K562 (cell line): ENCODE data around the gene GFOD1. TPM values are rescaled to one million over a fixed set of nuclear protein-coding genes. Genes with fewer than 3 reads are reported as not detected.

Source experiments
- BCL6 ChIP-seq: fragments of 250-450 bp; sonication (Bioruptor Pico); IDR thresholded peaks from 2 replicates; pipeline ENCODE4 v1.4.0; 2020
- CBFA2T3 ChIP-seq: fragments of 450-650 bp; IDR thresholded peaks from 2 replicates; pipeline ENCODE4 v1.6.1; 2017
- CBX5 ChIP-seq: IDR thresholded peaks from 2 replicates; pipeline ENCODE4 v1.6.1; 2014; ENCODE audit warnings: low read depth, borderline replicate concordance
- GTF2F1 ChIP-seq: IDR thresholded peaks from 2 replicates; pipeline ENCODE4 v1.6.1; 2011; ENCODE audit warnings: low read depth, low read length, improper control_type of control experiment
- KAT2B ChIP-seq: IDR thresholded peaks from one replicate; pipeline ENCODE4 v1.6.1; 2012; ENCODE audit warnings: low read depth, mild to moderate bottlenecking, control low read depth, inconsistent platforms, low read length, moderate library complexity
- SIX5 ChIP-seq, 2 experiments: IDR thresholded peaks; 2 replicates each; pipeline ENCODE4 v1.6.1; 2011; ENCODE audit warnings: low read length in 2 of 2, borderline replicate concordance in 1 of 2, low read depth in 1 of 2, mild to moderate bottlenecking in 1 of 2, moderate library complexity in 1 of 2; ENCODE audit not compliant: insufficient read depth in 1 of 2
- ZNF23 ChIP-seq: fragments of 250-450 bp; sonication (Bioruptor Pico); IDR thresholded peaks from 2 replicates; pipeline ENCODE4 v1.4.0; 2020; ENCODE audit warnings: mild to moderate bottlenecking
- polyA plus RNA-seq, 8 experiments: library from polyadenylated mRNA; depleted of rRNA in 4 of 8; stranded (reverse) in 5 of 8; unstranded in 3 of 8; fragments of >200 nt; fragmentation: Nextera tagmentation in 2 of 8; fragmentation: Illumina TruSeq in 1 of 8; extraction: Ambion mirVana in 2 of 8; extraction: Trizol in 1 of 8; gene quantifications; 2 replicates each; pipeline versions ENCODE4 v1.2.1 to v1.2.3, GENCODE V29; 2011 to 2014; ENCODE audit warnings: inconsistent platforms in 1 of 8, missing spikeins in 1 of 8
- total RNA-seq, 7 experiments: library from RNA; depleted of rRNA in 6 of 7; stranded (reverse); fragments of >200 nt in 6 of 7; fragmentation: Illumina TruSeq in 2 of 7; extraction: Trizol in 2 of 7; gene quantifications; 2 replicates each; pipeline versions ENCODE4 v1.2.1 to v1.2.3, GENCODE V29; 2011 to 2021; ENCODE audit warnings: low replicate concordance in 1 of 7
- TF ChIP-seq, protein P1 (sequence below): sonication (generic); formaldehyde crosslinking; IDR thresholded peaks from 2 replicates; pipeline ENCODE4 v1.8.0; 2022; ENCODE audit warnings: mild to moderate bottlenecking, missing genetic modification reagents, borderline replicate concordance
- TF ChIP-seq, protein P2 (sequence below): sonication (generic); formaldehyde crosslinking; IDR thresholded peaks from 2 replicates; pipeline ENCODE4 v1.8.0; 2023; ENCODE audit warnings: missing genetic modification reagents, mild to moderate bottlenecking, borderline replicate concordance
- TF ChIP-seq, protein P3 (sequence below): fragments of 450-650 bp; IDR thresholded peaks from 2 replicates; pipeline ENCODE4 v1.6.1; 2016; ENCODE audit warnings: low read depth

Gene GFOD1
- total and polyA plus RNA-seq, 9 of the 15 experiments (the other 6 are each of a cell fraction or from before 2014, with no cell fraction given) = 3.8 to 12.0 (median 8.2) TPM

DNA sequence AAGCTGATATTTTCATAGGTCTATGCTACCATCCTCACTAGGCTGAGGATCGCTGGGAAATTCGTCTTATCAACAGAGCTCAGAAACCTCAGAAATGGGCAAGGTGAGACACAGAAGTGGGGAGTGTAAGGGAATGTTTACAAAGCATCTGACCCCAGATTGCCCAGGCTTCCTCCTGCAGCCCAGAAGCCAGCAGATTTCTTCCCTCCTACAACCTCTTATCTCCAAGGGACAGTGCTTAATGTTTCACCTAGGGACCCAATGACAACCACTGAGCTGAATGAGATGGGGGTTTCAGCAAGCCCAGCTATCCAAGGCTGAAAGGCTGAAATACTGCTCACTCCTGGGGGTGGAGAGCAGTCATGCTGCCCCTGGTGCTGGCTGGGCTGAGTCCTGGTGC, 106.6 kb downstream of the GFOD1 start (continued):
- TF ChIP-seq, protein P1, sequence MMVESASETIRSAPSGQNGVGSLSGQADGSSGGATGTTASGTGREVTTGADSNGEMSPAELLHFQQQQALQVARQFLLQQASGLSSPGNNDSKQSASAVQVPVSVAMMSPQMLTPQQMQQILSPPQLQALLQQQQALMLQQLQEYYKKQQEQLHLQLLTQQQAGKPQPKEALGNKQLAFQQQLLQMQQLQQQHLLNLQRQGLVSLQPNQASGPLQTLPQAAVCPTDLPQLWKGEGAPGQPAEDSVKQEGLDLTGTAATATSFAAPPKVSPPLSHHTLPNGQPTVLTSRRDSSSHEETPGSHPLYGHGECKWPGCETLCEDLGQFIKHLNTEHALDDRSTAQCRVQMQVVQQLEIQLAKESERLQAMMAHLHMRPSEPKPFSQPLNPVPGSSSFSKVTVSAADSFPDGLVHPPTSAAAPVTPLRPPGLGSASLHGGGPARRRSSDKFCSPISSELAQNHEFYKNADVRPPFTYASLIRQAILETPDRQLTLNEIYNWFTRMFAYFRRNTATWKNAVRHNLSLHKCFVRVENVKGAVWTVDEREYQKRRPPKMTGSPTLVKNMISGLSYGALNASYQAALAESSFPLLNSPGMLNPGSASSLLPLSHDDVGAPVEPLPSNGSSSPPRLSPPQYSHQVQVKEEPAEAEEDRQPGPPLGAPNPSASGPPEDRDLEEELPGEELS (CRISPR knock-in tag) = no peak
- TF ChIP-seq, protein P2, sequence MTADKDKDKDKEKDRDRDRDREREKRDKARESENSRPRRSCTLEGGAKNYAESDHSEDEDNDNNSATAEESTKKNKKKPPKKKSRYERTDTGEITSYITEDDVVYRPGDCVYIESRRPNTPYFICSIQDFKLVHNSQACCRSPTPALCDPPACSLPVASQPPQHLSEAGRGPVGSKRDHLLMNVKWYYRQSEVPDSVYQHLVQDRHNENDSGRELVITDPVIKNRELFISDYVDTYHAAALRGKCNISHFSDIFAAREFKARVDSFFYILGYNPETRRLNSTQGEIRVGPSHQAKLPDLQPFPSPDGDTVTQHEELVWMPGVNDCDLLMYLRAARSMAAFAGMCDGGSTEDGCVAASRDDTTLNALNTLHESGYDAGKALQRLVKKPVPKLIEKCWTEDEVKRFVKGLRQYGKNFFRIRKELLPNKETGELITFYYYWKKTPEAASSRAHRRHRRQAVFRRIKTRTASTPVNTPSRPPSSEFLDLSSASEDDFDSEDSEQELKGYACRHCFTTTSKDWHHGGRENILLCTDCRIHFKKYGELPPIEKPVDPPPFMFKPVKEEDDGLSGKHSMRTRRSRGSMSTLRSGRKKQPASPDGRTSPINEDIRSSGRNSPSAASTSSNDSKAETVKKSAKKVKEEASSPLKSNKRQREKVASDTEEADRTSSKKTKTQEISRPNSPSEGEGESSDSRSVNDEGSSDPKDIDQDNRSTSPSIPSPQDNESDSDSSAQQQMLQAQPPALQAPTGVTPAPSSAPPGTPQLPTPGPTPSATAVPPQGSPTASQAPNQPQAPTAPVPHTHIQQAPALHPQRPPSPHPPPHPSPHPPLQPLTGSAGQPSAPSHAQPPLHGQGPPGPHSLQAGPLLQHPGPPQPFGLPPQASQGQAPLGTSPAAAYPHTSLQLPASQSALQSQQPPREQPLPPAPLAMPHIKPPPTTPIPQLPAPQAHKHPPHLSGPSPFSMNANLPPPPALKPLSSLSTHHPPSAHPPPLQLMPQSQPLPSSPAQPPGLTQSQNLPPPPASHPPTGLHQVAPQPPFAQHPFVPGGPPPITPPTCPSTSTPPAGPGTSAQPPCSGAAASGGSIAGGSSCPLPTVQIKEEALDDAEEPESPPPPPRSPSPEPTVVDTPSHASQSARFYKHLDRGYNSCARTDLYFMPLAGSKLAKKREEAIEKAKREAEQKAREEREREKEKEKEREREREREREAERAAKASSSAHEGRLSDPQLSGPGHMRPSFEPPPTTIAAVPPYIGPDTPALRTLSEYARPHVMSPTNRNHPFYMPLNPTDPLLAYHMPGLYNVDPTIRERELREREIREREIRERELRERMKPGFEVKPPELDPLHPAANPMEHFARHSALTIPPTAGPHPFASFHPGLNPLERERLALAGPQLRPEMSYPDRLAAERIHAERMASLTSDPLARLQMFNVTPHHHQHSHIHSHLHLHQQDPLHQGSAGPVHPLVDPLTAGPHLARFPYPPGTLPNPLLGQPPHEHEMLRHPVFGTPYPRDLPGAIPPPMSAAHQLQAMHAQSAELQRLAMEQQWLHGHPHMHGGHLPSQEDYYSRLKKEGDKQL (CRISPR knock-in tag) = no peak
- no peak for TF ChIP-seq BCL6
- TF ChIP-seq CBFA2T3 = peak; percentile 99
- TF ChIP-seq GTF2F1 = no peak
- TF ChIP-seq ZNF23 (CRISPR knock-in tag) = no peak
- TF ChIP-seq, protein P3, sequence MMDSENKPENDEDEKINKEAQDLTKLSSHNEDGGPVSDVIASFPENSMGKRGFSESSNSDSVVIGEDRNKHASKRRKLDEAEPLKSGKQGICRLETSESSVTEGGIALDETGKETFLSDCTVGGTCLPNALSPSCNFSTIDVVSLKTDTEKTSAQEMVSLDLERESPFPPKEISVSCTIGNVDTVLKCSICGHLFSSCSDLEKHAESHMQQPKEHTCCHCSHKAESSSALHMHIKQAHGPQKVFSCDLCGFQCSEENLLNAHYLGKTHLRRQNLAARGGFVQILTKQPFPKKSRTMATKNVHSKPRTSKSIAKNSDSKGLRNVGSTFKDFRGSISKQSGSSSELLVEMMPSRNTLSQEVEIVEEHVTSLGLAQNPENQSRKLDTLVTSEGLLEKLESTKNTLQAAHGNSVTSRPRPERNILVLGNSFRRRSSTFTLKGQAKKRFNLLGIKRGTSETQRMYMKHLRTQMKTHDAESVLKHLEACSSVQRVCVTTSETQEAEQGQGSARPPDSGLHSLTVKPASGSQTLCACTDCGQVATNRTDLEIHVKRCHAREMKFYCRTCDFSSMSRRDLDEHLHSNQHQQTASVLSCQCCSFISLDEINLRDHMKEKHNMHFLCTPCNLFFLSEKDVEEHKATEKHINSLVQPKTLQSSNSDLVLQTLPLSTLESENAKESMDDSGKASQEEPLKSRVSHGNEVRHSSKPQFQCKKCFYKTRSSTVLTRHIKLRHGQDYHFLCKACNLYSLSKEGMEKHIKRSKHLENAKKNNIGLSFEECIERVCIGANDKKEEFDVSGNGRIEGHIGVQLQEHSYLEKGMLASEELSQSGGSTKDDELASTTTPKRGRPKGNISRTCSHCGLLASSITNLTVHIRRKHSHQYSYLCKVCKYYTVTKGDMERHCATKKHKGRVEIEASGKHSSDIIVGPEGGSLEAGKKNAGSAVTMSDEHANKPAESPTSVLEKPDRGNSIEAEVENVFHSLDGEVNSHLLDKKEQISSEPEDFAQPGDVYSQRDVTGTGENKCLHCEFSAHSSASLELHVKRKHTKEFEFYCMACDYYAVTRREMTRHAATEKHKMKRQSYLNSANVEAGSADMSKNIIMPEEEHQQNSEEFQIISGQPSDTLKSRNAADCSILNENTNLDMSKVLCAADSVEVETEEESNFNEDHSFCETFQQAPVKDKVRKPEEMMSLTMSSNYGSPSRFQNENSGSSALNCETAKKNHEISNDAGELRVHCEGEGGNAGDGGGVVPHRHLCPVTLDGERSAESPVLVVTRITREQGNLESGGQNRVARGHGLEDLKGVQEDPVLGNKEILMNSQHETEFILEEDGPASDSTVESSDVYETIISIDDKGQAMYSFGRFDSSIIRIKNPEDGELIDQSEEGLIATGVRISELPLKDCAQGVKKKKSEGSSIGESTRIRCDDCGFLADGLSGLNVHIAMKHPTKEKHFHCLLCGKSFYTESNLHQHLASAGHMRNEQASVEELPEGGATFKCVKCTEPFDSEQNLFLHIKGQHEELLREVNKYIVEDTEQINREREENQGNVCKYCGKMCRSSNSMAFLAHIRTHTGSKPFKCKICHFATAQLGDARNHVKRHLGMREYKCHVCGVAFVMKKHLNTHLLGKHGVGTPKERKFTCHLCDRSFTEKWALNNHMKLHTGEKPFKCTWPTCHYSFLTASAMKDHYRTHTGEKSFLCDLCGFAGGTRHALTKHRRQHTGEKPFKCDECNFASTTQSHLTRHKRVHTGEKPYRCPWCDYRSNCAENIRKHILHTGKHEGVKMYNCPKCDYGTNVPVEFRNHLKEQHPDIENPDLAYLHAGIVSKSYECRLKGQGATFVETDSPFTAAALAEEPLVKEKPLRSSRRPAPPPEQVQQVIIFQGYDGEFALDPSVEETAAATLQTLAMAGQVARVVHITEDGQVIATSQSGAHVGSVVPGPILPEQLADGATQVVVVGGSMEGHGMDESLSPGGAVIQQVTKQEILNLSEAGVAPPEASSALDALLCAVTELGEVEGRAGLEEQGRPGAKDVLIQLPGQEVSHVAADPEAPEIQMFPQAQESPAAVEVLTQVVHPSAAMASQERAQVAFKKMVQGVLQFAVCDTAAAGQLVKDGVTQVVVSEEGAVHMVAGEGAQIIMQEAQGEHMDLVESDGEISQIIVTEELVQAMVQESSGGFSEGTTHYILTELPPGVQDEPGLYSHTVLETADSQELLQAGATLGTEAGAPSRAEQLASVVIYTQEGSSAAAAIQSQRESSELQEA = no peak
- no peak for TF ChIP-seq KAT2B
- no peak for TF ChIP-seq CBX5
- no peak for TF ChIP-seq SIX5 (IDR thresholded peaks at IDR 0.05; ENCODE audit: borderline replicate concordance in 1 of 2, insufficient read depth in 1 of 2, low read depth in 1 of 2, low read length in 2 of 2)
